Suppressor macrophage treated with lipopolysaccharide for 4 hours (primary cell): Measurements from ENCODE around the gene RD3L.

ENCODE experiments used
- DNase-seq: peaks from one replicate; pipeline ENCODE4 v3.0.0-alpha.2; 2020

RD3L gene

DNA sequence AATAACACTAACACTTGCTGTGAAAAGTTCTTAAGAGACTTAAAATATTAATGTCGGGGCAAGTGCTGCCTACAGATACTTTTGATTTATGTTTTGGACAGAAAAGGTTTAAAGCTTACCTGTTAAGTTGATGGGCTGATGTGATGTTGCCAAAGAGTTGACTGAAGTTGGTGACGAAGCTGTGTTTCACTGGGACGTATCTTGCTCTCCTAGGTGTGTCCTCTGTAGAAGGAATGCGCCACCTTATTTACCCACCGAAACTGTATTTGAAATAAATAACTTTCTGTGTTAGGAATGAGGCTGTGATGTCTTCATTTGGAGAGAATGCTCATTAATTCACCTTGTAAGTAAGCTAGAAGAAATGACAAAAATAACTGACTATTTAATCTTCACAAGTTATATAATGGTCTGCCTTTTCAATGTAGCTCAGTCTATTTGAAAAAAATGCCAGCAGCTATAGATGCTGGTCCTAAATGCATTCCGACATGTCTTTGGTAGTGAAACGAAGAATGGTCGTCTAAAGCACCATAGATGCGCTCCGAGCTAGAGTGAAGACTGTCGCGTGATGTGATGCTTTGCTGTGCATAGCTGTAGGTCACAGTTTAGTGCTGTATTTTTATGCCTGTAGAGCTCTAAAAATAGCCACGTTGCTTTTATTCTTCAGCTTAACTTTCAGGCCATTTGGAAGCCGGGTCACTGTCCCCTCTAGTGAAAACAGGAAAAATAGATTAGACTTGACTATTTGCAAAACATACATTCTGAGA lies at the start of gene RD3L:
Gene RD3L (minus strand): TSS at position 557 of the 764 bp plus-strand sequence. CDS start 834 bp downstream, outside the sequence.
- no peak for DNase-seq

DNA sequence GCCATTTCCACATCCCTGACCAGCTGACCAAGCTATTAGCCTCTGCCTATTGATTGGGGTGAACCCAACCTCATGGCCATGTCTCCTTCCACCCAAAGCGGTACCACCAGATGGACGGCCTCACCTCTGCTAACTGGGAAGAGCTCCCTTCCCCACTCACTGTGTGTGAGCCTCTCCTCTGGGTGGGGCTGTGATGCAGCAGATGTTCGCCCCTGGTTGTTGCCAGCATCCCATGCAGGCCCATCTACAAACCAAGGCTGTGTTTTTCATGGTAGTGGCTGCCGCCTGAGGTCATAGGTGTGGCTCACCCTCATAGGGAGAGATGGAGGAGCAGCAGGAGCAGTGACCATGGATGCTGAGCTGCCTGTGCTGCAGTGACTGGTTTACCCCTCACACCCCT lies 47.6 kb upstream of the RD3L start:
- no peak for DNase-seq

DNA sequence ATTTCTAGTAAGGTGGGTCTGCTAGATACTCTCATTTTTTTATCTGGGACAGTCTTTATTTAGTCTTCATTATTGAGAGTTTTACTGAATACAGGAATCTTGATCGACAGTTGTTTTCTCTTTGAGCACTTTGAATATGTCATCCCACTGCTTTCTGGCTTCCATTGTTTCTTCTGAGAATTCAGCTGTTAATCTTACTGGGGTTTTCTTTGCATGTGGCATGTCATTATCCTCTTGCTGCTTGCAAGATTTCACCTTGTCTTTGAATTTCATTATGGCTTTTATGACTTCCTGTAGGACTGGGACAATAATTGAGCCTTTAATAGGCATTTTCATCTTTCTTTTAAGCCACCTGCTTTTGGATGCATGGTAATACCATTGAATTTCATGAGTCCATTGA lies 46.7 kb upstream of the RD3L start:
- no peak for DNase-seq

DNA sequence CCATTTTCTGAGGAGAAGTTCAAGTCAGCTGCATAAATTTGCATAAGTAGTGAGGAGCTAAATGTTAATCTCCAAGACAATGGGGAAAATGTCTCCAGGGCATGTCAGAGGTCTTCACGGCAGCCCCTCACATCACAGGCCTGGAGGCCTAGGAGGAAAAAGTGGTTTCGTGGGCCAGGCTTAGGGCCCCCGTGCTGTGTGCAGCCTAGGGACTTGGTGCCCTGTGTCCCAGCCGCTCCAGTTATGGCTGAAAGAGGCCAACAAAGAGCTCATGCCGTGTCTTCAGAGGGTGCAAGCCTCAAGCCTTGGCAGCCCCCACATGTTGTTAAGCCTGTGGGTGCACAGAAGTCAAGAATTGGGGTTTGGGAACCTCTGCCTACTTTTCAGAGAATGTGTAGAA lies 41.9 kb upstream of the RD3L start:
- no peak for DNase-seq

DNA sequence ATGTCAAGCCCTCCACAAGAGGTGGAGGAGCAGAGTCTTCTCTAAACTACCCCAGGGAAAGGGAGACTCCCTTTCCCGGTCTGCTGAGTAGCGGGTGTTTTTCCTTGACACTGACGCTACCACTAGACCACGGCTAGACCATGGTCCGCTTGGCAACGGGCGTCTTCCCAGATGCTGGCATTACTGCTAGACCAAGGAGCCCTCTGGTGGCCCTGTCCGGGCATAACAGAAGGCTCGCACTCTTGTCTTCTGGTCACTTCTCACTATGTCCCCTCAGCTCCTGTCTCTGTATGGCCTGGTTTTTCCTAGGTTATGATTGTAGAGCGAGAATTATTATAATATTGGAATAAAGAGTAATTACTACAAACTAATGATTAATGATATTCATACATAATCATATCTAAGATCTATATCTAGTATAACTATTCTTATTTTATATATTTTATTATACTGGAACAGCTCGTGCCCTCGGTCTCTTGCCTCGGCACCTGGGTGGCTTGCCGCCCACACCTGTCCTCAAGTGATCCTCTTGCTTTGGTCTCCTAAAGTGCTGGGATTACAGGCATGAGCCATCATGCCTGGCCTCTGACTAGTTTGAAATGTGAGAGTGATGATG lies 38.4 kb upstream of the RD3L start:
- peak; percentile 8 for DNase-seq

DNA sequence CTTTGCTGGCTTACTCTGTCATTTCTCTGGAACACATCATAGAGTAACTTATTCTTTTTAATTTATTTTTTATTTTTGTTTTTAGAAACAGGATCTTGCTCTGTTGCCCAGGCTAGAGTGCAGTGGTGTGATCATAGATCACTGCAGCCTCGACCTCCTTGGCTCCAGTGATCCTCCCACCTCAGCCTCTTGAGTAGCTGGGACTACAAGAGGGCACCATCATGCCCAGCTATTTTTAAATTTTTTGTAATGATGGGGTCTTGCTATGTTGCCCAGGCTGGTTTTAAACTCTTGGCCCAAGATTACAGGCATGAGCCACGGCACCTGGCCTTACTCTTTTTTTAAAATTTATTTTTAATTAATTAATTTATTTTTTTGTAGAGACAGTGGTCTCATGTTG lies 32.2 kb upstream of the RD3L start:
- DNase-seq: no peak

DNA sequence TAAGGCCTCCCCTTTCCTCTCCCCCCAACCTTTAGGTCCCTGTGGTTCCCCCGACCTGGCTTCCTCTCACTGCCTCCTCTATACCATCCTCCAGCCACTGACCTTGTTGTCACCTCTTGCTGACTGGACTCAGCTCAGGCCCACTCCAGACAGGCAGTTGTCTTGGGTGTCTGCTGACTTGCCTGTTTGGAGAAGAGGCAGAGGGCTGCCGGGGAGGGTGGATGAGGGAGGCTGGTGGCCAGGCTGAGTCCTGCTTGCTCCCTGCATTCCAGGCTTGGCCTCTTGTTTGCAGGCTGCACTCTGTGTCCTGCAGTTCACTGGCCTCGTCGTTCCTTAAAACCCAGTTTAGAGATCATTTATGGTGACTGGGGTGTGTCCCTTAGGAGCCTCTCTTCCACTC lies 31.0 kb upstream of the RD3L start:
- DNase-seq: no peak

DNA sequence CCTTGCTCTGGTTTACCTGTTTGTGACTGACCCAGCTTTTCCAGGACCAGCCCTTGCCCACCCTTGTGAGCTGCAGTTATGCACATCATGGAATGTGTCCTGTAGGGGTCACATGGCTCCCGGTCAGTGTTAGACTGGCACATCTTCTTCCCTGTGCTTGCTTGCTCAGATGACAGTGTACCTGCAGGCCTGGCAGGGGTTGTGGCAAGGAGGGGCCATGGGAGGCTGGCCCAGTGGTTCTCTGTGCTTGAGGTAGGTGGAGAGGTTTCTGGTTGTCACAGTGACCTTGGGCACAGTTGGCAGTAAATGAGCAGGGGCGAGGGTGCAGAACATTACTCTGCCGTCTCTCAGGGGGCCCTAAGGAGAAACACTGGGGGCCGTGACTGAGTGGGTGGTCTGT lies 27.6 kb upstream of the RD3L start:
- DNase-seq: no peak

DNA sequence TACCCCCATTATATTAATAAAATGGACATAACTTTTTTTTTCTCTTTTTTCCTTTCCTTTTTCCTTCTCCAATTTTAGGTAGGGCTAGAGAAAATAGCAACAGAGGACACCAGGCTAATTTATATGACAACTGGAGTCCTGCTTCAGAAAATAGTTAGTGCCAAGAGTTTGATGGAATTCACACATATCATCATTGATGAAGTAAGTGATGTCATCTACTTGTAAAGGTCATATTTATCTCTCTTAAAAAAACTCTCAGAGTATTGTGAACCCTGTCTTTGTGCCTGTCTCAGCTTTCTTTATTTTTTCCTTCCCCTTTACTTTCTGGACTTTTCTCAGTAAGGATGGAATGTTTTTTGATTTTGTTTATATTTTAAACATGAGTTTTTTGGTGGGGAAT lies 24.3 kb upstream of the RD3L start:
- no peak for DNase-seq

DNA sequence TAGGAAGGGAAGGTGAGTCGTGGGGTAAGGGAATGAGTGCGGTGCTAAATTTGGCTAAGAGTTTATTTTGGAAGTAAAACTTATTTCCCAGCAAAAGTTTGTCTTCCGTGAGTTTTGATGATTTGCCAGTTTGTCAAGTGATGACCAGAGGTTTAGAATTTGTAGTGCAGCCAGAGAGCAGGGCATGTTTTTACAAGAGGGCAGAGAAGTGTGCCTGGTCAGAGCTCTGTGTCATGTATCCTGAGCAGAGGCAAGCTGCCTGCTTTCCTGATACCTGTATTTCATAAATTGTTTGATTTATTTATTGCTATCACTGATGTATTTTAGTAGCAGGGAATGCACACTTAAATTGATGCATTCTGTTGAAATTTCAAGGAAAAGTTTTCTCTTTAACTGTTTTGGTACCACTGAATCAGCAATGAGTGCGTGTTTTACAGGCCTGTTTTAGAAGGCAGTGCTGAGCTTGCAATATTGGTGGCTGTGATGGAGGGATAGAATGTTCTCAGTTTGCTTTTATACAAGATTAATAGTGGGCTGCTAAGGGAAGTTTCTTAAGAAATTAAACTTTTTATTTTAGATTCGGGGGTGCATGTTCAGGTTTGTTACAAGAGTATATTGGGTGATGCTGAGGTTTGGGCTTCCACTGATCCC lies 19.7 kb upstream of the RD3L start:
- DNase-seq: no peak

DNA sequence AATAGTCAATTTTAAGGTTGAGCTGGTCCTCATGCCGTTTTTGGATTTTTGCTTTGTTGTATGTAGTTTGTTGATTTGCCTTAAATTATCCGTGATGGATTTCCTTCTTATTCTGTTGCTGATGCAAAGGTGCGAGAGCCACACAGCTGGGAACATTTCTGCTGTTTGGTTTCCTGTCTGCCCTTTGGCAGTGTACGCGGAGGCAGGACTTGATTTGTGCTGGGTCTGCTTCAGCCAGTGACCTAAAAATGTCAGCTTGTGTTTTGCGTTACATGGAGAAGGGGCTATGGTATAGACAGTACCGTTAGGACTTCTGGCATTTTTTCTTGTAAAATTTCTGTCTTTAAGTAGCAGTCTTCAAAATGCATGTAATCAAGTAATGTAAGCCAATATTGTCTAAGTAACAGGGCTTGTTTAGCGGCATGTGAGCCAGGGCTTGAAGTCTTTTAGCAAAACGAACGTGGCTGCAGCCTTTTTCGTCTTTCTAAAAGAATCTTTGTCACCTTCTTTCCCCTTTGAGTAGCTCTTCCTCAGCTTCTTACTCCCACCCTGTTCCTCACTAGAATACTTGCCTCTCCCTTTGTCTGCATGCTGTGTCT lies 18.2 kb upstream of the RD3L start:
- DNase-seq: no peak

DNA sequence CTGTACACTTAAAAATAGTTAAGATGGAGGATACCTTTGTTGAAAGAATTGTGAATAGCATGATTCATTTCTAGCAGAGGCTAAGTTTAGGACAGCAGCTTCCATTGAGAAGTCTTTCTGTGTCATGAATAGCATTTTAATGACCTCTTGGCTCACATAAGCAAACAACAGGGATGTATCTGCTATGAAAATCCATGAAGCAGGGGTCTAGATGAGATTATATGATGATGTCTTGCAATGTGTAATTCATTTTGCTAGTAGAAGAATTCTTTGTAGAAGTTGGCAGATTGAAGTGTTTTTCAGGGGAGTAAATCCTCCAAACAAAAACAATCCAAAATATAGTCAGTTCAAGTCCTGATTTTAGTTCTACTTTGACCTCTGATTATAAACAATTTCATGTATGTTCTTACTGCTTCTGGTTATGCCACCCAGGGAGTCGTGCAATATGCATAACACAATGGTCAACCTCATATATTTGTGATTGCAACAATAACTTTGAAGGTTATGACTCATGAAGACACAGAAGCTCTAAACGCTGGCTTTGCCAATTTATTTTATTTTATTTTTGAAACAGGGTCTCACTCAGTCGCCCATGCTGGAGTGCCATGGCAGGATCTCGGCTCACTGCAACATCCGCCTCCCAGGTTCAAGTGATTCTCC lies 6.9 kb upstream of the RD3L start:
- peak; percentile 35 for DNase-seq

DNA sequence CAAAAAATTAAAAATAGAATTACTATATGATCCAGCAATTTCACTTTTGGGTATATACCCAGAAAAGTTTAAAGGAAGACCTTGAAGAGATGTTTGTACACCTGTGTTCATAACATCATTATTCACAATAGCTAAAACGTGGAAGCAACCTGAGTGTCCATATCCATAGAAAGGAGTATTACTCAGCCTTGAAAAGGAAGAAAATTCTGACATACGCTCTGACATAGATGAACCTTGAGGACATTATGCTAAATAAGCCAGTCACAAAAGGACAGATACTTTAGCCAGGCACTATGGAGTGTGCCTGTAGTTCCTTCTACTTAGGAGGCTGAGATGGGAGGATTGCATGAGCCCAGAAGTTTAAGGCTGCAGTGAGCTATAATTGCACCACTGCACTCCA lies 6.1 kb upstream of the RD3L start:
- DNase-seq: no peak

DNA sequence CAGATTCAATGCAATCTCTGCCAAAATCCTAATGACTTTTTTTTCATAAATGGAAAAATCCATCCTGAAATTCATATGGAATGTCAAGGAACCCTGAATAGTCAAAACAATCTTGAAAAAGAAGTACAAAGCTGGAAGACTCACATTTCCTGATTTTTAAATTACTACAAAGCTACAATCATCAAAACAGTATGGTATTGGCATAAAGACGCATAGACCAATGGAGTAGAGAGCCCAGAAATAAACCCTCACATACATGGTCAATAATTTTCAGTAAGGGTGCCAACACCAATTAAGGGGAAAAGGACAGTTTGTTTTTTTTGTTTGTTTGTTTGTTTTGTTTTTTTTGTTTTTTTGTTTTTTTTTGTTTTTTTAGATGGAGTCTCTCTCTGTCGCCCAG lies 4.6 kb upstream of the RD3L start:
- DNase-seq: no peak

DNA sequence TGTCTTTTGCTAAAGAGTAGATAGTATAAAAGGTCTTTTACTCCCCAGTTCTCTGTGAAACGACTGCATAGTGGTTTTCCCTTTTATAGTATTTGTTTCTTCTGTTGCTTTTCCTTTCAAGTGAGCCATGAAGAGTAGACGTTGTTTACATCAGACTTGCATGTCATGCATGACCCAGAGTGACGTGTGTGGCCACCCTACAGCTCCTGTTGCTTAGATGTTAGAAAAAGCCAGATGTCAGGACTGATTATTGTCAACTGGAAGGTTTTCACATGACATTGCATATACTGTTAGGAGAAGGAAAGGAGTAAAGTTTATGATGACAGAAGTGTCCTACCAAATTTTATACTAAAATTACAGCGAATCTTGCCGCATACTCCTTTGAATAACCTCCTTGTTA lies 1.3 kb upstream of the RD3L start:
- DNase-seq: no peak

DNA sequence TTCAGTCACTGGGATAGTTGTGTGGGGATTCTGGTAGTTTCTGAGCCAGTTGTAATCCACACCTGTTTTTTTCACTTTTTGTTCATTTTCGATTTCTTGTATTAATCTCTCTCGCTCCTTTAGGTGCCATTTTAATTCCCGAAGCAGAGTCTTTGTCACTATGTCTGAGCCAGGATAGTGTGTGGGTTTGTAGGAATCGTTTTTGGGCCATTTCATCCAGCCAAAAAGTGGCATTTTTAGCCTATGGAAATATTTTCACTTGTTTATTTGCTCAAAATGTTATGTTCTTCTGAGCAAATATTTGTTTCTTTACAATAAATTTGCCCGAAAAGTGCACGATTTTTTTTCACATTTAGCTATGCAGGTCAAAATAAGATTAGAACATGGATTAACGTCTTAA lies 867 bp downstream of the RD3L start:
- no peak for DNase-seq

DNA sequence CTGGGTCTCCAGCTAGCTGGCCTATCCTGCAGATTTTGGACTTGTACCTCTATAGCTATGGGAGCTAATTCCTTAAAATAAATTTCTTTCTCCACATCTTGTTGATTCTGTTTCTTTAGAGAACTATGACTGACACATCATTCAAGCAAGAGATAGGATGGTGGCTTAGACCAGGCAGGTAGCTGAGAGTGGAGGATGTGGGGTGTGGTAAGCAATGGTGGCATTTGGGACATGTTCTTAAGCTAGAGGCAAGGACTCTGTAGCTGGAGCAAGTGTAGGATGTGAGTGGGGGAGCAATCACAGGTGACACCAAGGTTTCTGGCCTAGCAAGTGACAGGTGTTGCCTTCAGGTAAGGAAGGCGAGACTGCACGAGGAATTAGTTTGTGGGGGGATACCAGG lies 7.2 kb downstream of the RD3L start:
- DNase-seq: no peak

DNA sequence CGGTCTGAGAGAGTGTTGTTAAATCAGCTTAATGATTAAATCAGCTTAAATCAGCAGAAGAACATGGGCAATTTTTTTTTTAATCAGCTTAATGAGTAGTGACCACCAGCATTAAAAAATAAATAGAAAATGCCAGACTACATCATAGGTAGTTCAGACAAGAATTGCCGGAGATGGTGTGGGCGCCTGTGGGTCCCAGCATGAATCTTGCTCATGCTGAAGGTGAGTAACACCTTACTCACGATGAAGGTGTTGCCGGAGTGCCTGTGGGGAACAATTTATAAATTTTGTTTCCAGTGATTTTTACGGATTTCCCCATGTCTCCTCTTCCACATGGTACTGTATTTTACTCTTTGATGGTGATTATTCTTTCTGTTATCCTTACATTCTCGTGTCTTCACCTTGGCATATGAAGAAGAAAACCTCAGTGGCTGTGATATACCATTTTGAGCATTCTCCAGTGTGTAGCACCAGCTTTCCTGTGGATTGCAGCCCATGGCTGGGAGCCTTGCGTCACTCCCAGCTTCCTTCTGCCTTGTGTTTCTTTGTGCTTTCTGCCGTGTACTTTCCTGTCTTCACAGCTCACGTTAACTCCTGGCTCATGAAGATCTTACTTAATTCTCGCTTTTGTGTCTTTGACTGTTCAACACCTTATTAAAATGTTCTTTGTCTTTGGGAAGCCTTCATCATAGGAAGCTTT lies 9.4 kb downstream of the RD3L start:
- DNase-seq: peak; percentile 27

DNA sequence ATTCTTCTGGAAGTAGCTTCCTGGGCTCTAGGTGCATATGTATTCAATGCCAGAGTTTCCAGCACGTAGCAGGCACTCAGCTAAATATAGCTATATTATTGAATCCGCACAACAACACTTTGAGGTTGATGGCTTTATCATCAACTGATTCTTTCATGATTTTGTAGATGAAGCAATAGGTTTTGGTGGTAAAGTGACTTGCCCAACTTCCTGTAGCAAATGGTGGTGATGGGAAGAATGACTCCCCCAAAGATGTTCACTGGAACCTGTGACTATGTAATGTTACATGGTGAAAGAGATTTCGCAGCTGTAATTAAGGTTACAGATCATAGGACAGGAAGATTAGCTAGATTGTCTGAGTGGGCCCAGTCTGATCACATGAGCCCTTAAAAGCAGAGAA lies 10.9 kb downstream of the RD3L start:
- peak; percentile 82 for DNase-seq

DNA sequence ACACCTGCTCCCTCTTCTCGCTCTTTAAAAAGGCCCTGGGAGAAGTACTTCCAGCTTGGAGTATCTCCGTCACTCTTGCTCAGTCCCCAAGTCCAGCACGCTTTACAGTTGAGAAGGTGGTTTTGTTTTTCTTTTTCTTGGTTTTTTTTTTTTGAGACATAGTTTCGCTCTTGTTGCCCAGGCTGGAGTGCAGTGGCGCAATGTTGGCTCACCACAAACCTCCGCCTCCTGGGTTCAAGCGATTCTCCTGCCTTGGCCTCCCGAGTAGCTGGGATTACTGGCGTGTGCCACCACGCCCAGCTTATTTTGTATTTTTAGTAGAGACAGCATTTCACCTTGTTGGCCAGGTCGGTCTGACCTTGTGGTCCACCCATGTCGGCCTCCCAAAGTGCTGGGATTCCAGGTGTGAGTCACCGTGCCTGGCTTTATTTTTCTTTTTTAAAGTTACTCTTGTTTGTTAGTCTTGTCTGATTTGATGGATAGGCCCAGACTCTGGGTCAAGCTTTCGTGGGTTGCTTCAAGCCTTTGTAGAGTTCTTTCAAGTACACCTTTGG lies 12.2 kb downstream of the RD3L start:
- DNase-seq: peak; percentile 29

DNA sequence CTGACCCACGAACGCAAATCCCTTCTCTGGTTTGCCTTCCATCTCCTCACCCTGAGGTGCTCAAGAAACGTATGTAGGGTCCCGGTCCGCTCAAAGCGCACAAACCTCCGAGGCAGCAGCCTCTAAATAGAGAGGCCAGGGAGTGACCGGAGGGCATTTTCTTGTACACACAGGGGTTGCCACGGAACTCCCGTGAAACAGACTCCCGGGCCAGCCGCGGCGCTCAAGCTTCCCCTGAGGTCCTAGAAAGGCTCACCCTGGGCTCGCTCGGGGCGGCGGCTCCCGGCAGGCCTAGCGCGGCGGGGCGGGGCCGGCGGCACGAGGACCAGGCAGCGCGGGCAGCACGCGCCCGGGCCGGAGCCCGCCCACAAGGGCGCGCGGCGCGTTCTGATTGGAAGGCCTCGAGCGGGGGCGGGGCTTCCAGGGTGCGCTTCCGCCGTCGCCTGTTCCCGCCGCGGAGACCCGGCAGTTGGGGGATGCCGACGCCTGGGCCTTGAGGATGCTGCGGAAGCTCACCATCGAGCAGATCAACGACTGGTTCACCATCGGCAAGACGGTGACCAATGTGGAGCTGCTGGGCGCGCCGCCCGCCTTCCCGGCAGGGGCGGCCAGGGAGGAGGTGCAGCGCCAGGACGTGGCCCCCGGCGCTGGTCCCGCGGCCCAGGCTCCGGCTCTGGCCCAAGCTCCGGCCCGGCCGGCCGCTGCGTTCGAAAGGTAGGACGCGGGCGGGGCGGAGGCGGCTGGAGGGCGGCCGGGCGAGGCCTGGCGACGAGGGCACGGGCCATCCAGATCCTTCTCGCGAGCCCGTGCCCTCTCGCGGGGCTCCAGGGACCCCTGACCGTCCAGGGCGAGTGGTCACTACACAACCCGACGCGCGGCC lies 14.1 kb downstream of the RD3L start, which contains the start of gene TDRD9:
Gene TDRD9 (plus strand): TSS at position 446 of the 880 bp plus-strand sequence. CDS start 54 bp downstream, at position 500.
- DNase-seq: no peak
